HCT116 (cell line): Measurements from ENCODE around the gene ARHGAP21. TPM values are rescaled to one million over a fixed set of nuclear protein-coding genes. Genes with fewer than 3 reads are reported as not detected.
"Not testable (repeated sequence)": the region's sequence is repeated elsewhere in the genome, so short reads cannot be mapped to it uniquely, and the experiment has no call there.

Source experiments
- ATAC-seq: fragments of 200-7000 bp; cut with Tn5 transposase; 2 replicates; pipeline ENCODE4 v1.9.1; 2020; ENCODE audit warnings: mild to moderate bottlenecking, moderate library complexity
- BruUV-seq: library from RNA; stranded (reverse); fragments of 400-500 nt; replicated peaks from 2 replicates; lab custom pipeline; 2021; lab: Mats Ljungman, UMichigan
- CTCF ChIA-PET: fragments of 300-600 bp; sonication (Branson Sonifier 250); formaldehyde crosslinking; loops from one replicate; lab custom pipeline; 2021; ENCODE audit warnings: antibody characterized with exemption; lab: Charles Lee
- POLR2A ChIA-PET: fragments of 300-600, 350-600 bp; sonication (Branson Sonifier 250); formaldehyde crosslinking; loops from one replicate; lab custom pipeline; 2021; ENCODE audit warnings: antibody characterized with exemption; lab: Charles Lee
- RAD21 ChIA-PET, 2 experiments: fragments of 300-600 bp; sonication (Branson Sonifier 250); formaldehyde crosslinking; loops; one replicate each; lab custom pipeline; 2023; ENCODE audit warnings: low total read pairs in 2 of 2; ENCODE audit not compliant: uncharacterized antibody in 2 of 2, unreplicated experiment in 2 of 2, low non-redundant PET in 1 of 2; lab: Charles Lee
- DNase-seq: peaks from one replicate; pipeline ENCODE4 v3.0.0-alpha.2; 2010; ENCODE audit warnings: low read depth, low spot score
- H2AFZ ChIP-seq: fragments of 200-600 bp; shearing (Covaris generic), sonication (generic); 2 replicates; pipeline ENCODE4 v1.6.1; 2017; ENCODE audit warnings: low read depth, mixed run types, mixed read lengths, antibody characterized with exemption, low read length; ENCODE audit not compliant: poor library complexity, severe bottlenecking
- H3K27ac ChIP-seq: 2 replicates; pipeline ENCODE4 v1.5.1; 2012; ENCODE audit warnings: low read depth, low read length
- H3K27me3 ChIP-seq: fragments of 200-600 bp; sonication (generic); 2 replicates; pipeline ENCODE4 v1.6.1; 2016; ENCODE audit warnings: mixed run types, low read length, mixed read lengths; ENCODE audit not compliant: insufficient read depth
- H3K36me3 ChIP-seq, 2 experiments: fragments of 200-500 bp in 1 of 2; fragments of 200-600 bp in 1 of 2; sonication (Bioruptor generic) in 1 of 2; sonication (generic) in 1 of 2; 2 replicates each; pipeline versions ENCODE4 v1.5.1 to v1.6.1; 2014 to 2016; ENCODE audit warnings: low read length in 2 of 2, inconsistent platforms in 1 of 2, mixed read lengths in 1 of 2, mixed run types in 1 of 2; ENCODE audit not compliant: insufficient read depth in 2 of 2, control insufficient read depth in 1 of 2
- H3K4me1 ChIP-seq, 2 experiments: fragments of 200-600 bp in 1 of 2; sonication (generic) in 1 of 2; 2 replicates each; pipeline versions ENCODE4 v1.5.1 to v1.6.1; 2012 to 2017; ENCODE audit warnings: low read length in 2 of 2, inconsistent platforms in 1 of 2, mild to moderate bottlenecking in 1 of 2, mixed read lengths in 1 of 2, mixed run types in 1 of 2, moderate library complexity in 1 of 2; ENCODE audit not compliant: insufficient read depth in 2 of 2, control insufficient read depth in 1 of 2
- H3K4me2 ChIP-seq: fragments of 200-600 bp; sonication (generic); 2 replicates; pipeline ENCODE4 v1.6.1; 2017; ENCODE audit warnings: mixed run types, low read length, mixed read lengths
- H3K4me3 ChIP-seq, 2 experiments: fragments of 200-600 bp in 1 of 2; sonication (generic) in 1 of 2; replicated peaks in 1 of 2; 2 replicates each; pipeline ENCODE4 v1.5.1; 2011 to 2016; ENCODE audit warnings: low read length in 2 of 2, control low read depth in 1 of 2, low read depth in 1 of 2, mild to moderate bottlenecking in 1 of 2, mixed read lengths in 1 of 2, mixed run types in 1 of 2
- H3K79me2 ChIP-seq: fragments of 200-600 bp; sonication (generic); 2 replicates; pipeline ENCODE4 v1.6.1; 2017; ENCODE audit warnings: mild to moderate bottlenecking, mixed run types, low read length, moderate library complexity, mixed read lengths; ENCODE audit not compliant: insufficient read depth
- H3K9ac ChIP-seq: fragments of 200-600 bp; sonication (generic); 2 replicates; pipeline ENCODE4 v1.6.1; 2016; ENCODE audit warnings: low read length, mixed read lengths
- H3K9me2 ChIP-seq: fragments of 200-600 bp; sonication (generic), shearing (Covaris generic); 2 replicates; pipeline ENCODE4 v1.6.1; 2017; ENCODE audit warnings: mixed run types, mild to moderate bottlenecking, moderate library complexity; ENCODE audit not compliant: insufficient read depth
- H3K9me3 ChIP-seq, 2 experiments: fragments of 200-500 bp in 1 of 2; fragments of 200-600 bp in 1 of 2; sonication (Bioruptor generic) in 1 of 2; sonication (generic) in 1 of 2; 2 replicates each; pipeline ENCODE4 v1.6.1; 2014 to 2017; ENCODE audit warnings: low read length in 2 of 2, mixed read lengths in 2 of 2, inconsistent platforms in 1 of 2, low read depth in 1 of 2, mild to moderate bottlenecking in 1 of 2, mixed run types in 1 of 2, moderate library complexity in 1 of 2; ENCODE audit not compliant: control insufficient read depth in 1 of 2, insufficient read depth in 1 of 2
- H4K20me1 ChIP-seq: fragments of 200-600 bp; sonication (generic), shearing (Covaris generic); 2 replicates; pipeline ENCODE4 v1.6.1; 2017; ENCODE audit warnings: mixed run types, mild to moderate bottlenecking, moderate library complexity; ENCODE audit not compliant: insufficient read depth
- ATF3 ChIP-seq: IDR thresholded peaks from 2 replicates; pipeline ENCODE4 v1.6.1; 2012
- POLR2AphosphoS5 ChIP-seq: IDR thresholded peaks from 2 replicates; pipeline ENCODE4 v1.6.1; 2011; ENCODE audit warnings: mild to moderate bottlenecking, low read depth, low read length, moderate library complexity
- ZBTB33 ChIP-seq: IDR thresholded peaks from 2 replicates; pipeline ENCODE4 v1.6.1; 2011; ENCODE audit warnings: mild to moderate bottlenecking, low read length, moderate library complexity; ENCODE audit not compliant: insufficient replicate concordance; ENCODE audit errors: extremely low read depth
- ZFX ChIP-seq: fragments of 450-650 bp; IDR thresholded peaks from 2 replicates; pipeline ENCODE4 v1.6.1; 2017
- ZNF274 ChIP-seq: fragments of 200-500 bp; sonication (Bioruptor generic); IDR thresholded peaks from 2 replicates; pipeline ENCODE4 v1.6.1; 2014; ENCODE audit warnings: mild to moderate bottlenecking, low read depth, low read length, inconsistent platforms
- intact Hi-C: fragments of 100-400 bp; cut with micrococcal nuclease; formaldehyde crosslinking; loops from 2 replicates; pipeline ENCODE4 v1.10.0; 2022
- total RNA-seq: library from RNA; stranded (reverse); gene quantifications from one replicate; pipeline ENCODE4 v1.2.1, GENCODE V29; 2021; ENCODE audit not compliant: unreplicated experiment

The ARHGAP21 gene
- total RNA-seq, 1 experiment from 2014 or later = 47.7 TPM

- DNase-seq, POLR2A ChIA-PET, H4K20me1 ChIP-seq, CTCF ChIA-PET, H3K9ac ChIP-seq, H3K9me3 ChIP-seq, H3K27ac ChIP-seq, H3K27me3 ChIP-seq, intact Hi-C loops, H3K4me3 ChIP-seq, BruUV-seq, RAD21 ChIA-PET, H3K79me2 ChIP-seq, H3K36me3 ChIP-seq, H3K4me1 ChIP-seq, H3K4me2 ChIP-seq, H3K9me2 ChIP-seq, ATAC-seq, H2AFZ ChIP-seq: not testable (repeated sequence)
These were observed 65.4 kb downstream of the ARHGAP21 start for GRCh38 chr10:24658319-24658718.

GRCh38 chr10:24656326-24656725, 67.4 kb downstream of the ARHGAP21 start:
- BruUV-seq, H3K27me3 ChIP-seq, ATAC-seq, H3K4me1 ChIP-seq, H3K36me3 ChIP-seq, H4K20me1 ChIP-seq, POLR2A ChIA-PET, CTCF ChIA-PET, H3K9me2 ChIP-seq, H3K9me3 ChIP-seq, H3K27ac ChIP-seq, DNase-seq, H2AFZ ChIP-seq, intact Hi-C loops, RAD21 ChIA-PET, H3K4me3 ChIP-seq, H3K79me2 ChIP-seq, H3K9ac ChIP-seq, H3K4me2 ChIP-seq: not testable (repeated sequence)

- Histone ChIP-seq H3K9me2 (no peaks in the 10 kb centered on the region), H3K79me2 (no peaks in the 10 kb centered on the region), H3K4me1 (no peaks in the 10 kb centered on the region), H3K9me3 (no peaks in the 10 kb centered on the region), H3K9ac (no peak overlapping the region), H2AFZ (no peak overlapping the region), H3K27me3 (no peaks in the 10 kb centered on the region), H3K27ac (no peak overlapping the region)
- ChIA-PET RAD21 (no interaction called here), CTCF (no interaction called here)
- TF ChIP-seq ZBTB33 = no peak
- TF ChIP-seq ZFX = no peak
- TF ChIP-seq ATF3 = no peak
- TF ChIP-seq ZNF274 = no peak
- TF ChIP-seq POLR2AphosphoS5 = no peak
- TF ChIP-seq, all 23 proteins: peak for 0
- ATAC-seq (no peak), DNase-seq (no peak)
- no peaks in the 10 kb centered on the region for H3K36me3 ChIP-seq
- no peak overlapping the region for H3K4me3 ChIP-seq
- H4K20me1 ChIP-seq = no peaks in the 10 kb centered on the region
- intact Hi-C loops = no loop called here
- BruUV-seq = no TSS peak
- POLR2A ChIA-PET = no interaction called here
- H3K4me2 ChIP-seq = no peak overlapping the region
These were observed 71.2 kb downstream of the ARHGAP21 start for GRCh38 chr10:24652381-24652957.
